HCT116 (cell line): Measurements from ENCODE around the gene PFN2. TPM values are rescaled to one million over a fixed set of nuclear protein-coding genes. Genes with fewer than 3 reads are reported as not detected.

Experiments used
- ATAC-seq: fragments of 200-7000 bp; cut with Tn5 transposase; 2 replicates; pipeline ENCODE4 v1.9.1; 2020; ENCODE audit warnings: mild to moderate bottlenecking, moderate library complexity
- BruUV-seq: library from RNA; stranded (reverse); fragments of 400-500 nt; replicated peaks from 2 replicates; lab custom pipeline; 2021; lab: Mats Ljungman, UMichigan
- CTCF ChIA-PET: fragments of 300-600 bp; sonication (Branson Sonifier 250); formaldehyde crosslinking; loops from one replicate; lab custom pipeline; 2021; ENCODE audit warnings: antibody characterized with exemption; lab: Charles Lee
- POLR2A ChIA-PET: fragments of 300-600, 350-600 bp; sonication (Branson Sonifier 250); formaldehyde crosslinking; loops from one replicate; lab custom pipeline; 2021; ENCODE audit warnings: antibody characterized with exemption; lab: Charles Lee
- RAD21 ChIA-PET, 2 experiments: fragments of 300-600 bp; sonication (Branson Sonifier 250); formaldehyde crosslinking; loops; one replicate each; lab custom pipeline; 2023; ENCODE audit warnings: low total read pairs in 2 of 2; ENCODE audit not compliant: uncharacterized antibody in 2 of 2, unreplicated experiment in 2 of 2, low non-redundant PET in 1 of 2; lab: Charles Lee
- DNase-seq: peaks from one replicate; pipeline ENCODE4 v3.0.0-alpha.2; 2010; ENCODE audit warnings: low read depth, low spot score
- H2AFZ ChIP-seq: fragments of 200-600 bp; shearing (Covaris generic), sonication (generic); 2 replicates; pipeline ENCODE4 v1.6.1; 2017; ENCODE audit warnings: low read depth, mixed run types, mixed read lengths, antibody characterized with exemption, low read length; ENCODE audit not compliant: poor library complexity, severe bottlenecking
- H3K27ac ChIP-seq: 2 replicates; pipeline ENCODE4 v1.5.1; 2012; ENCODE audit warnings: low read depth, low read length
- H3K27me3 ChIP-seq: fragments of 200-600 bp; sonication (generic); 2 replicates; pipeline ENCODE4 v1.6.1; 2016; ENCODE audit warnings: mixed run types, low read length, mixed read lengths; ENCODE audit not compliant: insufficient read depth
- H3K36me3 ChIP-seq, 2 experiments: fragments of 200-500 bp in 1 of 2; fragments of 200-600 bp in 1 of 2; sonication (Bioruptor generic) in 1 of 2; sonication (generic) in 1 of 2; 2 replicates each; pipeline versions ENCODE4 v1.5.1 to v1.6.1; 2014 to 2016; ENCODE audit warnings: low read length in 2 of 2, inconsistent platforms in 1 of 2, mixed read lengths in 1 of 2, mixed run types in 1 of 2; ENCODE audit not compliant: insufficient read depth in 2 of 2, control insufficient read depth in 1 of 2
- H3K4me1 ChIP-seq, 2 experiments: fragments of 200-600 bp in 1 of 2; sonication (generic) in 1 of 2; 2 replicates each; pipeline versions ENCODE4 v1.5.1 to v1.6.1; 2012 to 2017; ENCODE audit warnings: low read length in 2 of 2, inconsistent platforms in 1 of 2, mild to moderate bottlenecking in 1 of 2, mixed read lengths in 1 of 2, mixed run types in 1 of 2, moderate library complexity in 1 of 2; ENCODE audit not compliant: insufficient read depth in 2 of 2, control insufficient read depth in 1 of 2
- H3K4me2 ChIP-seq: fragments of 200-600 bp; sonication (generic); 2 replicates; pipeline ENCODE4 v1.6.1; 2017; ENCODE audit warnings: mixed run types, low read length, mixed read lengths
- H3K4me3 ChIP-seq, 2 experiments: fragments of 200-600 bp in 1 of 2; sonication (generic) in 1 of 2; replicated peaks in 1 of 2; 2 replicates each; pipeline ENCODE4 v1.5.1; 2011 to 2016; ENCODE audit warnings: low read length in 2 of 2, control low read depth in 1 of 2, low read depth in 1 of 2, mild to moderate bottlenecking in 1 of 2, mixed read lengths in 1 of 2, mixed run types in 1 of 2
- H3K79me2 ChIP-seq: fragments of 200-600 bp; sonication (generic); 2 replicates; pipeline ENCODE4 v1.6.1; 2017; ENCODE audit warnings: mild to moderate bottlenecking, mixed run types, low read length, moderate library complexity, mixed read lengths; ENCODE audit not compliant: insufficient read depth
- H3K9ac ChIP-seq: fragments of 200-600 bp; sonication (generic); 2 replicates; pipeline ENCODE4 v1.6.1; 2016; ENCODE audit warnings: low read length, mixed read lengths
- H3K9me2 ChIP-seq: fragments of 200-600 bp; sonication (generic), shearing (Covaris generic); 2 replicates; pipeline ENCODE4 v1.6.1; 2017; ENCODE audit warnings: mixed run types, mild to moderate bottlenecking, moderate library complexity; ENCODE audit not compliant: insufficient read depth
- H3K9me3 ChIP-seq, 2 experiments: fragments of 200-500 bp in 1 of 2; fragments of 200-600 bp in 1 of 2; sonication (Bioruptor generic) in 1 of 2; sonication (generic) in 1 of 2; 2 replicates each; pipeline ENCODE4 v1.6.1; 2014 to 2017; ENCODE audit warnings: low read length in 2 of 2, mixed read lengths in 2 of 2, inconsistent platforms in 1 of 2, low read depth in 1 of 2, mild to moderate bottlenecking in 1 of 2, mixed run types in 1 of 2, moderate library complexity in 1 of 2; ENCODE audit not compliant: control insufficient read depth in 1 of 2, insufficient read depth in 1 of 2
- H4K20me1 ChIP-seq: fragments of 200-600 bp; sonication (generic), shearing (Covaris generic); 2 replicates; pipeline ENCODE4 v1.6.1; 2017; ENCODE audit warnings: mixed run types, mild to moderate bottlenecking, moderate library complexity; ENCODE audit not compliant: insufficient read depth
- EGR1 ChIP-seq: IDR thresholded peaks from 2 replicates; pipeline ENCODE4 v1.6.1; 2012; ENCODE audit warnings: low read depth
- EZH2 ChIP-seq: fragments of 200-600 bp; sonication (generic); IDR thresholded peaks from 2 replicates; pipeline ENCODE4 v1.6.1; 2017; ENCODE audit warnings: antibody characterized with exemption, mixed run types
- TCF7L2 ChIP-seq: IDR thresholded peaks from 2 replicates; pipeline ENCODE4 v1.7.0; 2011; ENCODE audit warnings: borderline replicate concordance, inconsistent platforms; ENCODE audit not compliant: insufficient read depth, insufficient read length; ENCODE audit errors: extremely low read depth
- intact Hi-C: fragments of 100-400 bp; cut with micrococcal nuclease; formaldehyde crosslinking; loops from 2 replicates; pipeline ENCODE4 v1.10.0; 2022
- total RNA-seq: library from RNA; stranded (reverse); gene quantifications from one replicate; pipeline ENCODE4 v1.2.1, GENCODE V29; 2021; ENCODE audit not compliant: unreplicated experiment
- TF ChIP-seq, protein P1 (sequence below): IDR thresholded peaks from 2 replicates; pipeline ENCODE4 v1.6.1; 2012

PFN2 gene
- total RNA-seq, 1 experiment from 2014 or later, result 131 TPM

DNA sequence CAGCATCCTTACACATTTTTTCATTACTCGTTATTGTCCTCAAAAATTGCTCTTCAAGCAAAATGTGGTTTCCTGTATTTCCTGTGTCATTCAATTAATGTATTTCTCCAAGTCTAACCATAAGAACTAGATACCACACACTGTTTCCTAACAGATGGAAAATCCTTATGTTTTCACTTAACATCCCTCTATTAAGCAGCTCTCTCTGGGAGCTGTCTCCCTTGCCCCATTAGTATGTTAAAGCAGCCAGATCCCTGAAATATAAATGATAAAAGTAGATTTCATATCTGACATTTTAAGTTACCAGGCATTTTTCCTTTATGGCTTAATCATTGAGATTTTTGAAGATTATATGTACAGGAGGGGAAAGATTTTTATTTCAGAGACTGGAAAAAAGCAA, 15.9 kb downstream of the PFN2 start:
- no peak overlapping the region for H3K9ac ChIP-seq
- no peak for TF ChIP-seq EGR1
- H3K79me2 ChIP-seq, result peaks cover 58% of the 10 kb centered on the region; the same call in 1 of the 2 replicates
- H3K27me3 ChIP-seq, result no peaks in the 10 kb centered on the region
- ATAC-seq (no peak), DNase-seq (no peak)
- intact Hi-C loops, result no loop called here
- H3K9me2 ChIP-seq, result no peaks in the 10 kb centered on the region
- no peaks in the 10 kb centered on the region for H3K4me1 ChIP-seq
- no TSS peak for BruUV-seq
- H3K9me3 ChIP-seq, result no peaks in the 10 kb centered on the region
- no peak overlapping the region for H3K4me3 ChIP-seq
- POLR2A ChIA-PET, result no interaction called here
- H3K27ac ChIP-seq, result no peak overlapping the region
- CTCF ChIA-PET, result interaction anchor here (0.9 to 1.0 kb wide), 4 partner anchors 10 to 189 kb away, joined by 3 to 7 read pairs (median 3); no protein-coding TSS in a partner anchor
- RAD21 ChIA-PET, result no interaction called here
- H4K20me1 ChIP-seq, result peaks cover 10% of the 10 kb centered on the region; the same call in 1 of the 2 replicates
- H3K4me2 ChIP-seq, result no peak overlapping the region
- no peak overlapping the region for H2AFZ ChIP-seq
- peaks cover 4 to 12% of the 10 kb centered on the region in 2 experiments for H3K36me3 ChIP-seq

DNA sequence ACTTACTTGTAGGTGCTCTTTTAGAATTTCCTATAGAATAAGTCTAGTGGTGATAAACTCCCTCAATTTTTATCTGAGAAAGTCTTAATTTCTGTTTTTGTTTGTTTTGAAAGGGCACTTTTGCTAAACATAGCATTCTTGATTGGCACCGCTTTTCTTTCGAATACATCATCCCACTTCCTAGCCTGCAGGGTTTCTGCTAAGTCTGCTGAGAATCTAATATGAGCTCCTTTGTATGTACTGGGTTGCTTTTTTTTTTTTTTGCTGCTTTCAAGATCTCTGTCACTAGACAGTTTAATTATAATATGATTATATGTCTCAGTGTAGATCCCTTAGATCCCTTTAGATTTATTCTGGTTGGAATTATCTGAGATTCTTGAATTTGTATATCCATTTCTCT, 21.5 kb downstream of the PFN2 start:
- H3K27me3 ChIP-seq, result no peaks in the 10 kb centered on the region
- no peak overlapping the region for H3K4me3 ChIP-seq
- intact Hi-C loops, result no loop called here
- no peak overlapping the region for H3K27ac ChIP-seq
- peaks cover 0 to 1% of the 10 kb centered on the region in 2 experiments; a peak in 1 of 4 replicates for H3K36me3 ChIP-seq
- DNase-seq (no peak), ATAC-seq (no peak)
- no peaks in the 10 kb centered on the region for H3K9me2 ChIP-seq
- no peak overlapping the region for H2AFZ ChIP-seq
- H3K9me3 ChIP-seq, result no peaks in the 10 kb centered on the region
- H3K4me1 ChIP-seq, result no peaks in the 10 kb centered on the region
- no TSS peak for BruUV-seq
- ChIA-PET RAD21 (no interaction called here), CTCF (no interaction called here), POLR2A (interaction anchor here (0.6 kb wide), 1 partner anchor 11 kb away, joined by 3 read pairs; no protein-coding TSS in a partner anchor)
- no peak for TF ChIP-seq TCF7L2
- TF ChIP-seq EZH2, result no peak
- TF ChIP-seq EGR1, result no peak
- TF ChIP-seq, protein P1, sequence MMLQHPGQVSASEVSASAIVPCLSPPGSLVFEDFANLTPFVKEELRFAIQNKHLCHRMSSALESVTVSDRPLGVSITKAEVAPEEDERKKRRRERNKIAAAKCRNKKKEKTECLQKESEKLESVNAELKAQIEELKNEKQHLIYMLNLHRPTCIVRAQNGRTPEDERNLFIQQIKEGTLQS, result no peak
- H3K9ac ChIP-seq, result no peak overlapping the region
- peaks cover 30% of the 10 kb centered on the region; the same call in 1 of the 2 replicates for H3K79me2 ChIP-seq
- no peak overlapping the region for H3K4me2 ChIP-seq
- peaks cover 10% of the 10 kb centered on the region; the same call in 1 of the 2 replicates for H4K20me1 ChIP-seq
